K562 (cell line): ENCODE measurements around the gene GGACT. TPM values are rescaled to one million over a fixed set of nuclear protein-coding genes. Genes with fewer than 3 reads are reported as not detected.

ENCODE experiments used
- ATAC-seq: fragments of 200-7000 bp; cut with Tn5 transposase; 3 replicates; pipeline ENCODE4 v1.9.1; 2020; ENCODE audit warnings: moderate library complexity
- BruUV-seq: library from RNA; stranded (reverse); fragments of 400-500 nt; replicated peaks from 2 replicates; lab custom pipeline; 2021; lab: Mats Ljungman, UMichigan
- CTCF ChIA-PET: fragments of 300-600 bp; formaldehyde crosslinking; extraction: SDS; loops from one replicate; lab custom pipeline; 2021; ENCODE audit warnings: low intra/inter-chr PET ratio; lab: Yijun Ruan, JAX
- POLR2A ChIA-PET: fragments of 300-600, 350-650 bp; sonication (Branson Sonifier 250); formaldehyde crosslinking; extraction: SDS; loops from one replicate; lab custom pipeline; 2021; ENCODE audit warnings: antibody characterized with exemption, inconsistent platforms; lab: Yijun Ruan, JAX
- DNase-seq, 4 experiments: peaks; one replicate each; pipeline versions ENCODE4 v3.0.0 to v3.0.0-alpha.2; 2011 to 2018; ENCODE audit warnings: low spot score in 3 of 4, mixed read lengths in 3 of 4; ENCODE audit errors: extremely low read depth in 1 of 4
- FAIRE-seq: peaks from 2 replicates; lab custom pipeline; 2011; peaks lifted over from hg19 to GRCh38; lab: Jason Lieb, UNC
- H2AFZ ChIP-seq: 2 replicates; pipeline ENCODE4 v1.6.0; 2011; ENCODE audit warnings: low read depth, low read length, control low read depth, inconsistent platforms
- H3K27ac ChIP-seq: fragments of 200-600 bp; 3 replicates; pipeline ENCODE4 v1.8.0; 2011; ENCODE audit warnings: low read depth, mild to moderate bottlenecking, control low read depth, inconsistent platforms, low read length, moderate library complexity, mixed read lengths; ENCODE audit errors: extremely low read depth
- H3K27me3 ChIP-seq, 2 experiments: fragments of 300-600 bp in 1 of 2; 2 replicates in 1 of 2; 3 replicates in 1 of 2; pipeline versions ENCODE4 v1.6.0 to v1.8.0; 2011; ENCODE audit warnings: inconsistent platforms in 2 of 2, low read length in 2 of 2, mild to moderate bottlenecking in 1 of 2, mixed read lengths in 1 of 2, moderate library complexity in 1 of 2; ENCODE audit not compliant: control insufficient read depth in 2 of 2, insufficient read depth in 2 of 2
- H3K36me3 ChIP-seq: fragments of 300-600 bp; 3 replicates; pipeline ENCODE4 v1.8.0; 2011; ENCODE audit warnings: mild to moderate bottlenecking, low read length, inconsistent platforms; ENCODE audit not compliant: control insufficient read depth, insufficient read depth
- H3K4me1 ChIP-seq, 2 experiments: fragments of 200-600 bp in 1 of 2; replicated peaks in 1 of 2; 2 replicates in 1 of 2; 3 replicates in 1 of 2; pipeline versions ENCODE4 v1.5.1 to v1.8.0; 2011; ENCODE audit warnings: inconsistent platforms in 2 of 2, low read length in 2 of 2, mild to moderate bottlenecking in 1 of 2, mixed read lengths in 1 of 2, moderate library complexity in 1 of 2; ENCODE audit not compliant: control insufficient read depth in 2 of 2, insufficient read depth in 2 of 2
- H3K4me2 ChIP-seq: 2 replicates; pipeline ENCODE4 v1.6.1; 2011; ENCODE audit warnings: low read length, control low read depth, inconsistent platforms, mixed read lengths; ENCODE audit not compliant: insufficient read depth
- H3K4me3 ChIP-seq: fragments of 200-600 bp; sonication (generic), shearing (Covaris generic); 2 replicates; pipeline ENCODE4 v1.5.1; 2016; ENCODE audit warnings: control low read depth, inconsistent platforms
- H3K79me2 ChIP-seq: fragments of 200-600 bp; 3 replicates; pipeline ENCODE4 v1.8.0; 2011; ENCODE audit warnings: low read length, inconsistent platforms; ENCODE audit not compliant: control insufficient read depth, insufficient read depth
- H3K9ac ChIP-seq, 2 experiments: 2 replicates each; pipeline versions ENCODE4 v1.6.0 to v1.6.1; 2011; ENCODE audit warnings: low read depth in 2 of 2, low read length in 2 of 2, control low read depth in 1 of 2, inconsistent platforms in 1 of 2, mild to moderate bottlenecking in 1 of 2, mixed read lengths in 1 of 2; ENCODE audit not compliant: insufficient read depth in 1 of 2
- H3K9me1 ChIP-seq: one replicate; pipeline ENCODE4 v1.6.0; 2011; ENCODE audit warnings: inconsistent platforms, mild to moderate bottlenecking, low read length, moderate library complexity; ENCODE audit not compliant: control insufficient read depth, insufficient read depth
- H3K9me3 ChIP-seq: replicated peaks from 2 replicates; pipeline ENCODE4 v1.5.1; 2011; ENCODE audit warnings: low read depth, low read length, inconsistent platforms; ENCODE audit not compliant: control insufficient read depth, insufficient read depth
- H4K20me1 ChIP-seq: replicated peaks from 2 replicates; pipeline ENCODE4 v1.6.1; 2011; ENCODE audit warnings: low read length, inconsistent platforms, mixed read lengths; ENCODE audit not compliant: control insufficient read depth, insufficient read depth
- CBX2 ChIP-seq: fragments of 200-600 bp; sonication (generic); IDR thresholded peaks from one replicate; pipeline ENCODE4 v1.6.1; 2012; ENCODE audit warnings: mild to moderate bottlenecking, low read length, inconsistent platforms; ENCODE audit not compliant: insufficient read depth, poor library complexity, severe bottlenecking
- GABPA ChIP-seq: fragments of 200-800 bp; sonication (Bioruptor generic); conservative IDR thresholded peaks from 2 replicates; pipeline ENCODE4 v1.6.1; 2016; ENCODE audit warnings: low read depth, missing genetic modification characterization, missing compliant biosample characterization
- HNRNPL ChIP-seq: fragments of 200-400 bp; formaldehyde crosslinking; IDR thresholded peaks from 2 replicates; pipeline ENCODE4 v1.6.1; 2017; ENCODE audit warnings: low read depth, mild to moderate bottlenecking, low read length
- KLF13 ChIP-seq: fragments of 450-650 bp; IDR thresholded peaks from 2 replicates; pipeline ENCODE4 v1.6.1; 2016; ENCODE audit warnings: missing genetic modification characterization, low read depth, mild to moderate bottlenecking, missing compliant biosample characterization, moderate library complexity, borderline replicate concordance
- NR4A1 ChIP-seq, 2 experiments: fragments of 250-450 bp in 1 of 2; fragments of 450-650 bp in 1 of 2; sonication (Bioruptor Pico) in 1 of 2; IDR thresholded peaks; 2 replicates each; pipeline versions ENCODE4 v1.4.0 to v1.6.1; 2016 to 2020; ENCODE audit warnings: mild to moderate bottlenecking in 2 of 2, missing compliant biosample characterization in 1 of 2, missing genetic modification characterization in 1 of 2, moderate library complexity in 1 of 2
- POLR2G ChIP-seq: fragments of 200-400 bp; formaldehyde crosslinking; IDR thresholded peaks from 2 replicates; pipeline ENCODE4 v1.6.1; 2017; ENCODE audit warnings: low read depth, mild to moderate bottlenecking, antibody characterized with exemption, low read length, moderate library complexity
- WGBS: fragments of 100-300 bp; shearing (Covaris generic); methylation state at CpG from one replicate; pipeline ENCODE4 v1.1.6; 2016; ENCODE audit warnings: low coverage, mixed read lengths; ENCODE audit not compliant: insufficient coverage; ENCODE audit errors: missing lambda C conversion rate; 5-methylcytosine and 5-hydroxymethylcytosine counted together
- in situ Hi-C: fragments of 300-500 bp; cut with MboI; formaldehyde crosslinking; loops from 4 replicates; pipeline ENCODE4 v1.15.0; 2018; ENCODE audit warnings: inconsistent platforms, mixed read lengths
- intact Hi-C: fragments of 100-400 bp; cut with micrococcal nuclease; formaldehyde crosslinking; loops from 2 replicates; pipeline ENCODE4 v1.14.2; 2022
- polyA plus RNA-seq, 8 experiments: library from polyadenylated mRNA; depleted of rRNA in 4 of 8; stranded (reverse) in 5 of 8; unstranded in 3 of 8; fragments of >200 nt; fragmentation: Nextera tagmentation in 2 of 8; fragmentation: Illumina TruSeq in 1 of 8; extraction: Ambion mirVana in 2 of 8; extraction: Trizol in 1 of 8; gene quantifications; 2 replicates each; pipeline versions ENCODE4 v1.2.1 to v1.2.3, GENCODE V29; 2011 to 2014; ENCODE audit warnings: inconsistent platforms in 1 of 8, missing spikeins in 1 of 8
- total RNA-seq, 7 experiments: library from RNA; depleted of rRNA in 6 of 7; stranded (reverse); fragments of >200 nt in 6 of 7; fragmentation: Illumina TruSeq in 2 of 7; extraction: Trizol in 2 of 7; gene quantifications; 2 replicates each; pipeline versions ENCODE4 v1.2.1 to v1.2.3, GENCODE V29; 2011 to 2021; ENCODE audit warnings: low replicate concordance in 1 of 7

The GGACT gene
- total and polyA plus RNA-seq, 9 of the 15 experiments (the other 6 are each of a cell fraction or from before 2014, with no cell fraction given) = 0.20 to 3.2 (median 1.7) TPM

- TF ChIP-seq CBX2 = no peak
- no peak for TF ChIP-seq HNRNPL
- TF ChIP-seq, all 486 proteins: peak for 0
Observed at GRCh38 chr13:100532836-100533435, 55.7 kb downstream of the GGACT start (continued).

GRCh38 chr13:100532090-100532766 is 56.4 kb downstream of the GGACT start:
- Histone ChIP-seq H3K4me1 (no peaks in the 10 kb centered on the region), H3K4me2 (no peak overlapping the region), H3K4me3 (no peak overlapping the region), H3K79me2 (no peaks in the 10 kb centered on the region), H3K27ac (no peak overlapping the region), H3K9me3 (no peaks in the 10 kb centered on the region), H4K20me1 (no peaks in the 10 kb centered on the region), H3K9me1 (no peaks in the 10 kb centered on the region), H2AFZ (no peak overlapping the region), H3K36me3 (no peaks in the 10 kb centered on the region), H3K9ac (no peak overlapping the region), H3K27me3 (peaks cover 0 to 7% of the 10 kb centered on the region in 2 experiments; a peak in 3 of 5 replicates)
- DNase-seq (no peak), FAIRE-seq (no peak), ATAC-seq (no peak)
- intact Hi-C loops (no loop called here), in situ Hi-C loops (loop anchor here (25.0 kb wide), 1 partner anchor 870 kb away; no protein-coding TSS in a partner anchor)
- no TSS peak for BruUV-seq
- ChIA-PET CTCF (no interaction called here), POLR2A (no interaction called here)
- TF ChIP-seq NR4A1 (CRISPR knock-in tag; IDR thresholded peaks at IDR 0.05) = no peak
- no peak for TF ChIP-seq NR4A1 (tag; IDR thresholded peaks at IDR 0.05)
- no peak for TF ChIP-seq KLF13
- TF ChIP-seq POLR2G = peak; percentile 39; the same call in 1 of the 2 replicates
- no peak for TF ChIP-seq GABPA (tag)
- 66% methylated on average over 19 of the region's 60 CpGs for WGBS
